Testis (tissue), 3 donors: ENCODE results near the gene ERC2. TPM values are rescaled to one million over a fixed set of nuclear protein-coding genes. Genes with fewer than 3 reads are reported as not detected.
"Not testable (repeated sequence)": the region's sequence is repeated elsewhere in the genome, so short reads cannot be mapped to it uniquely, and the experiment has no call there.

Experiments
- DNase-seq: peaks from one replicate; pipeline ENCODE4 v3.0.0-alpha.2; 2019
- H3K27ac ChIP-seq, 2 donors: fragments of 200-600 bp; sonication (generic); one replicate each; pipeline ENCODE4 v1.5.1; 2019
- H3K27me3 ChIP-seq: fragments of 200-600 bp; sonication (generic); one replicate; pipeline ENCODE4 v1.5.1; 2019
- H3K36me3 ChIP-seq: fragments of 200-600 bp; sonication (generic); one replicate; pipeline ENCODE4 v1.5.1; 2017; ENCODE audit warnings: low read depth; ENCODE audit errors: missing control alignments
- H3K4me1 ChIP-seq: fragments of 200-600 bp; sonication (generic); one replicate; pipeline ENCODE4 v1.5.1; 2019
- H3K4me3 ChIP-seq, 2 donors: fragments of 200-600 bp; sonication (generic); one replicate each; pipeline ENCODE4 v1.5.1; 2017 to 2019
- H3K9me3 ChIP-seq: fragments of 200-600 bp; sonication (generic); one replicate; pipeline ENCODE4 v1.5.1; 2017
- POLR2A ChIP-seq: fragments of 450-650 bp; IDR thresholded peaks from one replicate; pipeline ENCODE4 v1.6.1; 2017; ENCODE audit warnings: antibody characterized with exemption, mild to moderate bottlenecking, moderate library complexity
- WGBS, 2 donors: methylation state at CpG; one replicate each; pipeline ENCODE4 v1.1.5; 2018; 5-methylcytosine and 5-hydroxymethylcytosine counted together
- intact Hi-C: fragments of 100-400 bp; cut with DNase I; formaldehyde crosslinking; loops from one replicate; pipeline ENCODE4 v1.15.1; 2023; ENCODE audit warnings: low total_unique reads
- polyA plus RNA-seq: library from polyadenylated mRNA; stranded (reverse); fragments of 350-450 nt; fragmentation: Illumina TruSeq; extraction: RNeasy Lipid Tissue Mini Kit (QIAGEN cat#74804); gene quantifications from one replicate; pipeline ENCODE4 v1.2.3, GENCODE V29; 2014; ENCODE audit warnings: low read depth, low replicate concordance; ENCODE audit not compliant: insufficient read depth
- total RNA-seq, 2 donors: library from RNA; depleted of rRNA; stranded (reverse); fragments of >200 nt; gene quantifications; one replicate each; pipeline ENCODE4 v1.2.3, GENCODE V29; 2016
- TF ChIP-seq, protein P1 (sequence below), 3 experiments: fragments of 450-650 bp in 2 of 3; fragments of 200-600 bp in 1 of 3; sonication (generic) in 1 of 3; IDR thresholded peaks; one replicate each; pipeline ENCODE4 v1.5.1; 2016 to 2019; ENCODE audit warnings: antibody characterized with exemption in 3 of 3, mild to moderate bottlenecking in 2 of 3, moderate library complexity in 1 of 3

Gene ERC2
- total and polyA plus RNA-seq, 3 donors from 2014 or later = 1.9 to 6.1 (median 5.9) TPM

DNA sequence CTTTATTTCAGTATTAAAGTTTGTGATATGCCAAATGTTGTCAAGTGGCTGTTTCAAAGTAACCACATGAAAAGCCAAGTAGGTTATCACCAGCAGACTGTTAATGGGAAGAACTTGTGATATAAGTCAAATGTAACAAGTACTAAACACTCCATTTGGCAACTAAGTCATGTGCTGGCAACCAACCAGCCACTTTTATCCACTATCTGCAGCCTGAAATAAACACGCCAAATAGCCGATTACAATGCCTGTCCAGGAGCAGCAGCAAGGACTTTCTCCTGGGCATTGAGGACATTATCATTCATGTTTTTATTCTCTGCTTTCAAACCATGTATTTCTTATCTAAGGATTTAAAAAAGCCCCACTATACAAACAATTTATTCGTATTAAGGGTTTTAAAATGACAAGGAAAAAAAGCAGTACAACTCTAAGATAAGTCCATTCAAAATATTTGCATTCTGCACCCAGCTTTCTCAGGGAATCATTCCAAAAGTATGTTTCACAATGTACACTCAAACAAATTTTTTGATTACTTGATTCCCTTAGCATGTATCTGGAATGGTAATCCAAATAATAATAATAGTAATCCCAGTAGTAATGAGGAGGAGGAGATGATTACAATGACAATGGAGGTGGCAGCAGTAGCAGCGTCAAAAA lies 448.6 kb downstream of the ERC2 start:
- Histone ChIP-seq H3K4me3 (no peak overlapping the region), H3K27ac (no peak overlapping the region), H3K36me3 (no peaks in the 10 kb centered on the region), H3K9me3 (no peaks in the 10 kb centered on the region), H3K4me1 (no peaks in the 10 kb centered on the region), H3K27me3 (no peaks in the 10 kb centered on the region)
- DNase-seq = peak; percentile 51
- TF ChIP-seq, protein P1, sequence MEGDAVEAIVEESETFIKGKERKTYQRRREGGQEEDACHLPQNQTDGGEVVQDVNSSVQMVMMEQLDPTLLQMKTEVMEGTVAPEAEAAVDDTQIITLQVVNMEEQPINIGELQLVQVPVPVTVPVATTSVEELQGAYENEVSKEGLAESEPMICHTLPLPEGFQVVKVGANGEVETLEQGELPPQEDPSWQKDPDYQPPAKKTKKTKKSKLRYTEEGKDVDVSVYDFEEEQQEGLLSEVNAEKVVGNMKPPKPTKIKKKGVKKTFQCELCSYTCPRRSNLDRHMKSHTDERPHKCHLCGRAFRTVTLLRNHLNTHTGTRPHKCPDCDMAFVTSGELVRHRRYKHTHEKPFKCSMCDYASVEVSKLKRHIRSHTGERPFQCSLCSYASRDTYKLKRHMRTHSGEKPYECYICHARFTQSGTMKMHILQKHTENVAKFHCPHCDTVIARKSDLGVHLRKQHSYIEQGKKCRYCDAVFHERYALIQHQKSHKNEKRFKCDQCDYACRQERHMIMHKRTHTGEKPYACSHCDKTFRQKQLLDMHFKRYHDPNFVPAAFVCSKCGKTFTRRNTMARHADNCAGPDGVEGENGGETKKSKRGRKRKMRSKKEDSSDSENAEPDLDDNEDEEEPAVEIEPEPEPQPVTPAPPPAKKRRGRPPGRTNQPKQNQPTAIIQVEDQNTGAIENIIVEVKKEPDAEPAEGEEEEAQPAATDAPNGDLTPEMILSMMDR (IDR thresholded peaks at IDR 0.05) = no peak
- TF ChIP-seq POLR2A = no peak
- 43 to 51% methylated on average over 4 of the region's 4 CpGs for WGBS, 2 donors
- intact Hi-C loops = no loop called here

DNA sequence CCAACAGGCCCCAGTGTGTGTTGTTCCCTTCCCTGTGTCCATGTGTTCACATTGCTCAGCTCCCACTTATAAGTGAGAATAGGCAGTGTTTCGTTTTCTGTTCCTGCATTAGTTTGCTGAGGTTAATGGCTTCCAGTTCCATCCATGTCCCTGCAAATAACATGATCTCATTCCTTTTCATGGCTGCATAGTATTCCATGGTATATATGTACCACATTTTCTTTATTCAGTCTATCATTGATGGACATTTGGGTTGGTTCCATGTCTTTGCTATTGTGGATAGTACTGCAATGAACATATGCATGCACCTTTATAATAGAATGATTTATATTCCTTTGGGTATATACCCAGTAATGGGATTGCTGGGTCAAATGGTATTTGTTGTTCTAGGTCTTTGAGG lies 452.9 kb downstream of the ERC2 start:
- H3K27me3 ChIP-seq, DNase-seq, H3K27ac ChIP-seq, H3K4me1 ChIP-seq, H3K4me3 ChIP-seq, H3K36me3 ChIP-seq, H3K9me3 ChIP-seq, intact Hi-C loops: not testable (repeated sequence)
- WGBS, 2 donors = 94% methylated on average over 1 of the region's 1 CpG

DNA sequence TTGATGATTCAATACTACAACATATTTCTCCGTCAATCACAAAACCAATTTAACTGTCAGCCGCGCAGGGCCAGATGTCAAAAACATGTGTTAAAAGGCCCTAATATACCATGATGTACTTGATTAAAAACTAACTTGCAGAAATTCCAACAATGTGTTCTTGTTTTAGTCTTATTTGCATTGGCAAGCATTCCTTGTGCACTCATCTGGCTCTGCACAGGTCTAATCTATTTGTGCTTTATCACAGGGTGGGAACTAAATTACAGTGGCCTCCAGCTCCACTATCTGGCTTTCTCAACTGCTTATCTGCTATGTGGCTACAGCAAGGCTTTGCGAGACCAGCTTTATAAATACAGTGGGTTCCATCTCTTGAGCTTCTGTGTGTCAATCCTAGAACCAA lies 455.5 kb downstream of the ERC2 start:
- Histone ChIP-seq H3K4me1 (no peaks in the 10 kb centered on the region), H3K27me3 (no peaks in the 10 kb centered on the region), H3K9me3 (no peaks in the 10 kb centered on the region), H3K4me3 (no peak overlapping the region), H3K27ac (no peak overlapping the region), H3K36me3 (no peaks in the 10 kb centered on the region)
- DNase-seq = no peak
- 43 to 47% methylated on average over 4 of the region's 4 CpGs for WGBS, 2 donors
- intact Hi-C loops = no loop called here
- TF ChIP-seq POLR2A = no peak
- TF ChIP-seq, protein P1 (IDR thresholded peaks at IDR 0.05) = no peak

DNA sequence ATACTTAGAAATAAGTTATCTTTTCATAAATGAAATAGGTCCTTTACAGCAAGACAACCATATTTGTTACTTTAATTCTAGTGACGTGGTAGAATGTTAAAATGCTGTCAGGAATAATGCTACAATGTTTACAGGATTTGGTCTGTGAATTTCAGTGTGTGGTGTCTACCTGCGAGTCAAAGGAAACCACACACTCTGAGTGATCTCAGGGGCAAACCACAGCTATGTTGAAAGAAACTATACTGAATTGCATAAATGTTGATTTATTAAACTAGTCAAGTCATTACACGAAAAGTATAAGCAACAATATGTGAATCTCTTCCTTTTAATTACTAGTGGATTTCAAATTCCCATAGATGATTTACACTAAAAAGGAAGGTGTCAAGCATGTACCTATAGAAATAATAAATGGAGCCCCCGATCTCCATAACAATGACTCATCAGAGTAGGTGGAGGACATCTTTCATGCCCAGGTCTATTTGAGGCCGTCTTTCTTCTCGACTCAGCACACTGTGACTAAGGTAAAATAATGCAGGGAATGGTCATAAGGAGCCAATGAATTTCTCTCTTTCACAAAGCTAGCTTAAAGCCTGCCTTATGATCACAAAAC lies 463.0 kb downstream of the ERC2 start:
- Histone ChIP-seq H3K4me3 (no peak overlapping the region), H3K9me3 (no peaks in the 10 kb centered on the region), H3K36me3 (no peaks in the 10 kb centered on the region), H3K4me1 (no peaks in the 10 kb centered on the region), H3K27me3 (no peaks in the 10 kb centered on the region), H3K27ac (no peak overlapping the region)
- no peak for DNase-seq
- WGBS, 2 donors = 78 to 80% methylated on average over 6 of the region's 6 CpGs
- TF ChIP-seq POLR2A = no peak
- TF ChIP-seq, protein P1 (IDR thresholded peaks at IDR 0.05) = no peak
- intact Hi-C loops = no loop called here

DNA sequence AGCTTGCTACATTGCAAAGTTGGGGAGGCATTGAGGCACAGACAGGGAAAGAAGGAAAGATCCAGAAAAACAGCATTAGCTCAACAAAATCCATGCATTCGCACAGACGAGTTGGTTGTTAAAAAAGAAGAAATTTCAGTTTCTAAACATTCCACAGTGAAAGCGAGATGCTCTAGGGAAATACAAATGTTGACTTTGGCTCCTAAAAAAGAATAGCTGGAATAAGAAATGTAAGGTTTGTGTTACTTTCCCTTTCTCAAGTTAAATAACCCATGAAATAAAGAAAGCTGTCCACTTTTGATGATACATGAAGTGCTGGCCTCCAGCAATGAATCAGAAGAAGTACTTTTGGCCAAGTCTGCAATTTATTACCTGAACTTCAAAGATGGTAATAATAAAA lies 465.1 kb downstream of the ERC2 start:
- intact Hi-C loops = no loop called here
- no peak overlapping the region for H3K27ac ChIP-seq
- 46 to 66% methylated on average over 3 of the region's 3 CpGs for WGBS, 2 donors
- H3K4me3 ChIP-seq = no peak overlapping the region
- H3K9me3 ChIP-seq = no peaks in the 10 kb centered on the region
- H3K4me1 ChIP-seq = no peaks in the 10 kb centered on the region
- H3K27me3 ChIP-seq = no peaks in the 10 kb centered on the region
- TF ChIP-seq, protein P1 (IDR thresholded peaks at IDR 0.05) = no peak
- no peak for TF ChIP-seq POLR2A
- no peaks in the 10 kb centered on the region for H3K36me3 ChIP-seq
- no peak for DNase-seq
